B cell (primary cell): ENCODE results near the gene HERC4. TPM values are rescaled to one million over a fixed set of nuclear protein-coding genes. Genes with fewer than 3 reads are reported as not detected.

ENCODE experiments used
- ATAC-seq: fragments of 200-7000 bp; cut with Tn5 transposase; one replicate; pipeline ENCODE4 v1.10.0; 2021; ENCODE audit warnings: low read depth, mild to moderate bottlenecking, moderate number of reproducible peaks, moderate library complexity
- CTCF ChIA-PET: fragments of 350-600 bp; sonication (Branson Sonifier 250); formaldehyde crosslinking; loops from one replicate; lab custom pipeline; 2021; ENCODE audit warnings: antibody characterized with exemption, inconsistent platforms; lab: Charles Lee
- POLR2A ChIA-PET: fragments of 350-600 bp; sonication (Branson Sonifier 250); formaldehyde crosslinking; loops from one replicate; lab custom pipeline; 2021; ENCODE audit warnings: antibody characterized with exemption; lab: Charles Lee
- DNase-seq: peaks from one replicate; pipeline ENCODE4 v3.0.0; 2013
- H2AFZ ChIP-seq: 2 replicates; pipeline ENCODE4 v1.6.1; 2012; ENCODE audit warnings: mild to moderate bottlenecking, low read depth, low read length; ENCODE audit not compliant: insufficient read depth, poor library complexity, severe bottlenecking
- H3K27ac ChIP-seq, 2 donors: 1 replicate in 1 of 2; 2 replicates in 1 of 2; pipeline ENCODE4 v1.5.1; 2012 to 2013; ENCODE audit warnings: low read length in 2 of 2, mild to moderate bottlenecking in 2 of 2, moderate library complexity in 1 of 2
- H3K27me3 ChIP-seq, 4 experiments: fragments of 200-600 bp in 1 of 4; sonication (generic) in 1 of 4; replicated peaks in 1 of 4; 1 replicate in 2 of 4; 2 replicates in 2 of 4; pipeline versions ENCODE4 v1.6.1 to v1.7.0; 2013 to 2016; ENCODE audit warnings: low read length in 3 of 4, mild to moderate bottlenecking in 2 of 4, mixed read lengths in 1 of 4, moderate library complexity in 1 of 4; ENCODE audit not compliant: insufficient read depth in 4 of 4, control insufficient read depth in 3 of 4; ENCODE audit errors: control extremely low read depth in 1 of 4
- H3K36me3 ChIP-seq, 2 experiments: replicated peaks in 1 of 2; 1 replicate in 1 of 2; 2 replicates in 1 of 2; pipeline versions ENCODE4 v1.6.1 to v1.7.1; 2013; ENCODE audit warnings: low read length in 1 of 2; ENCODE audit not compliant: insufficient read depth in 2 of 2, control insufficient read depth in 1 of 2; ENCODE audit errors: control extremely low read depth in 1 of 2, extremely low read depth in 1 of 2
- H3K4me1 ChIP-seq, 2 donors: fragments of 200-600 bp in 1 of 2; sonication (generic) in 1 of 2; 1 replicate in 1 of 2; 2 replicates in 1 of 2; pipeline versions ENCODE4 v1.5.1 to v1.6.1; 2013 to 2017; ENCODE audit warnings: low read length in 2 of 2; ENCODE audit not compliant: control insufficient read depth in 2 of 2, insufficient read depth in 2 of 2
- H3K4me2 ChIP-seq: replicated peaks from 2 replicates; pipeline ENCODE3; 2012; ENCODE audit warnings: mild to moderate bottlenecking, low read depth, low read length; ENCODE audit not compliant: poor library complexity, severe bottlenecking
- H3K4me3 ChIP-seq, 5 experiments: fragments of 200-600 bp in 1 of 5; sonication (generic) in 1 of 5; 1 replicate in 3 of 5; 2 replicates in 2 of 5; pipeline versions ENCODE4 v1.5.1 to v1.7.0; 2011 to 2016; ENCODE audit warnings: low read length in 4 of 5, mild to moderate bottlenecking in 4 of 5, low read depth in 2 of 5, control low read depth in 1 of 5, moderate library complexity in 1 of 5; ENCODE audit not compliant: insufficient read depth in 1 of 5; ENCODE audit errors: control extremely low read depth in 1 of 5, extremely low read depth in 1 of 5
- H3K79me2 ChIP-seq: fragments of 200-600 bp; sonication (generic); one replicate; pipeline ENCODE4 v1.6.0; 2016; ENCODE audit warnings: low read length; ENCODE audit not compliant: control insufficient read depth, insufficient read depth
- H3K9ac ChIP-seq: fragments of 200-600 bp; sonication (generic); 2 replicates; pipeline ENCODE4 v1.6.1; 2017; ENCODE audit warnings: mild to moderate bottlenecking, low read length, moderate library complexity
- H3K9me3 ChIP-seq, 3 donors: one replicate each; pipeline versions ENCODE4 v1.6.1 to v1.7.1; 2013; ENCODE audit warnings: low read length in 2 of 3; ENCODE audit not compliant: control insufficient read depth in 2 of 3, insufficient read depth in 1 of 3; ENCODE audit errors: control extremely low read depth in 1 of 3
- H4K20me1 ChIP-seq: 2 replicates; pipeline ENCODE4 v1.6.0; 2012; ENCODE audit warnings: mild to moderate bottlenecking, low read length; ENCODE audit not compliant: insufficient read depth, control insufficient read depth, poor library complexity, severe bottlenecking
- H3K27ac Mint-ChIP-seq: one replicate; pipeline ENCODE4 v1.8.0; 2021; ENCODE audit warnings: mixed read lengths
- H3K27me3 Mint-ChIP-seq: one replicate; pipeline ENCODE4 v1.8.0; 2021; ENCODE audit warnings: mixed read lengths
- H3K4me1 Mint-ChIP-seq: one replicate; pipeline ENCODE4 v1.8.0; 2021; ENCODE audit warnings: mixed read lengths
- H3K4me3 Mint-ChIP-seq: one replicate; pipeline ENCODE4 v1.8.0; 2021; ENCODE audit warnings: mixed read lengths
- H3K9me3 Mint-ChIP-seq: one replicate; pipeline ENCODE4 v1.8.0; 2022; ENCODE audit warnings: mixed read lengths; ENCODE audit not compliant: insufficient read depth
- EZH2 ChIP-seq: IDR thresholded peaks from 2 replicates; pipeline ENCODE4 v1.6.1; 2012; ENCODE audit warnings: borderline replicate concordance, low read depth, mild to moderate bottlenecking, moderate library complexity, low read length; ENCODE audit not compliant: insufficient read depth, poor library complexity, severe bottlenecking
- WGBS: methylation state at CpG from one replicate; pipeline ENCODE4 v1.1.5; 2013; ENCODE audit warnings: missing lambda C conversion rate; ENCODE audit not compliant: insufficient coverage; 5-methylcytosine and 5-hydroxymethylcytosine counted together
- intact Hi-C: fragments of 100-400 bp; cut with micrococcal nuclease; formaldehyde crosslinking; loops from one replicate; pipeline ENCODE4 v1.10.0; 2022
- polyA plus RNA-seq: library from polyadenylated mRNA; depleted of rRNA; stranded (reverse); fragments of >200 nt; gene quantifications from 2 replicates; pipeline ENCODE4 v1.2.3, GENCODE V29; 2012
- total RNA-seq, 2 donors: library from RNA; stranded (reverse); fragments of 120-200 nt in 1 of 2; gene quantifications; 1 replicate in 1 of 2; 2 replicates in 1 of 2; pipeline versions ENCODE4 v1.2.3 to v1.2.4, GENCODE V29; 2013 to 2022
- TF ChIP-seq, protein P1 (sequence below): fragments of 200-600 bp; IDR thresholded peaks from one replicate; pipeline ENCODE4 v1.8.0; 2022; ENCODE audit warnings: antibody characterized with exemption, mild to moderate bottlenecking

HERC4 gene
- total and polyA plus RNA-seq, 2 donors (not counting 1 experiment from before 2014, with no cell fraction given): 18.2 to 118 TPM

DNA sequence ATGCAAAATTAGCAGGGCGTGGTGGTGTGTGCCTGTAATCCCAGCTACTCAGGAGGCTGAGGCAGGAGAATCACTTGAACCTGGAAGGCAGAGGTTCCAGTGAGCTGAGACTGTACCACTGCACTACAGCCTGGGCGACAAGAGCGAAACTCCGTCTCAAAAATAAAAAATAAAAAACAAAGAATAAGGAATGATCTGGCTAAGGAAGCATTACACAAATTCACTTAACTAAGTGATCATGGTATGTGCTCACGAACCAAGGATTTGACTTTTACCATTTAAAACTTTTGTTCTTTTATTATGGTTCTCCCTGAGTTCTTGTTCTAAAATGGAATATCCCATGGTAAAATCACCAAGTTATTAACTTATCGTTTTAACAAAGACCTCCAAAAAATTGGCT, 119.5 kb downstream of the HERC4 start:
- Histone ChIP-seq H3K4me3 (no peak overlapping the region), H3K4me1 (no peaks in the 10 kb centered on the region), H3K79me2 (no peaks in the 10 kb centered on the region), H3K4me2 (no peak overlapping the region), H3K9me3 (no peaks in the 10 kb centered on the region), H3K36me3 (peaks cover 4 to 25% of the 10 kb centered on the region in 2 experiments), H3K27ac (no peak overlapping the region), H4K20me1 (no peaks in the 10 kb centered on the region), H2AFZ (no peak overlapping the region), H3K9ac (no peak overlapping the region), H3K27me3 (no peaks in the 10 kb centered on the region)
- H3K4me3 Mint-ChIP-seq: no peak overlapping the region
- POLR2A ChIA-PET: no interaction called here
- CTCF ChIA-PET: no interaction called here
- no peak for TF ChIP-seq EZH2
- TF ChIP-seq, protein P1, sequence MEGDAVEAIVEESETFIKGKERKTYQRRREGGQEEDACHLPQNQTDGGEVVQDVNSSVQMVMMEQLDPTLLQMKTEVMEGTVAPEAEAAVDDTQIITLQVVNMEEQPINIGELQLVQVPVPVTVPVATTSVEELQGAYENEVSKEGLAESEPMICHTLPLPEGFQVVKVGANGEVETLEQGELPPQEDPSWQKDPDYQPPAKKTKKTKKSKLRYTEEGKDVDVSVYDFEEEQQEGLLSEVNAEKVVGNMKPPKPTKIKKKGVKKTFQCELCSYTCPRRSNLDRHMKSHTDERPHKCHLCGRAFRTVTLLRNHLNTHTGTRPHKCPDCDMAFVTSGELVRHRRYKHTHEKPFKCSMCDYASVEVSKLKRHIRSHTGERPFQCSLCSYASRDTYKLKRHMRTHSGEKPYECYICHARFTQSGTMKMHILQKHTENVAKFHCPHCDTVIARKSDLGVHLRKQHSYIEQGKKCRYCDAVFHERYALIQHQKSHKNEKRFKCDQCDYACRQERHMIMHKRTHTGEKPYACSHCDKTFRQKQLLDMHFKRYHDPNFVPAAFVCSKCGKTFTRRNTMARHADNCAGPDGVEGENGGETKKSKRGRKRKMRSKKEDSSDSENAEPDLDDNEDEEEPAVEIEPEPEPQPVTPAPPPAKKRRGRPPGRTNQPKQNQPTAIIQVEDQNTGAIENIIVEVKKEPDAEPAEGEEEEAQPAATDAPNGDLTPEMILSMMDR: no peak
- intact Hi-C loops: no loop called here
- H3K27me3 Mint-ChIP-seq: no peaks in the 10 kb centered on the region
- no peaks in the 10 kb centered on the region for H3K9me3 Mint-ChIP-seq
- DNase-seq (no peak), ATAC-seq (no peak)
- no peak overlapping the region for H3K27ac Mint-ChIP-seq
- no peaks in the 10 kb centered on the region for H3K4me1 Mint-ChIP-seq
- WGBS: 100% methylated on average over 1 of the region's 6 CpGs

DNA sequence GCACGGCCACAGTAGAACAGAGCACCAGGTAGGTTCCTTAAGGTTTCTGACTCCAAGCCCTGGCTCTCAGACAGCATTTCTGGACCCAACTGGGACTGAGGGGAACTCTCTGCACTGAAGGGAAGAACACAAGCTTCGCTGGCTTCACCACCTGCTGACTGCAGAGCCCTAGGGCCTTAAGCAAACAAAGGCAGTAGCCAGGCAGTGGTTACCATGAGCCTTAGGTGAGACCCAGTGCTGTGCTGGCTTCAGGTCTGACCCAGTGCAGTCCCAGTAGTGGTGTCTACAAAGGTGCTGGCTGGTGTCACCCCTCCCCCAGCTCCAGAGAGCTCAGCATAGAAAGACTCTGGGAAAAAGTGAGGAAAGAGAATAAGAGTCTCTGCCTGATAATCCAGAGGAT, 131.2 kb downstream of the HERC4 start:
- H2AFZ ChIP-seq: no peak overlapping the region
- Mint-ChIP-seq H3K9me3 (peaks cover 6% of the 10 kb centered on the region), H3K27ac (no peak overlapping the region), H3K4me1 (no peaks in the 10 kb centered on the region), H3K27me3 (no peaks in the 10 kb centered on the region), H3K4me3 (no peak overlapping the region)
- ChIA-PET POLR2A (no interaction called here), CTCF (no interaction called here)
- H3K9ac ChIP-seq: no peak overlapping the region
- 96% methylated on average over 2 of the region's 2 CpGs for WGBS
- DNase-seq (no peak), ATAC-seq (no peak)
- peaks cover 14 to 39% of the 10 kb centered on the region in 2 experiments for H3K36me3 ChIP-seq
- intact Hi-C loops: no loop called here
- H3K4me3 ChIP-seq: no peak overlapping the region
- TF ChIP-seq EZH2: no peak
- TF ChIP-seq, protein P1: no peak
- no peaks in the 10 kb centered on the region for H4K20me1 ChIP-seq
- H3K79me2 ChIP-seq: no peaks in the 10 kb centered on the region
- H3K9me3 ChIP-seq: peaks cover 0 to 10% (median 2%) of the 10 kb centered on the region in 3 donors
- no peak overlapping the region for H3K4me2 ChIP-seq
- H3K27me3 ChIP-seq: no peaks in the 10 kb centered on the region
- no peaks in the 10 kb centered on the region for H3K4me1 ChIP-seq
- no peak overlapping the region for H3K27ac ChIP-seq
